Endothelial cell of hepatic sinusoid (primary cell): Measurements from ENCODE around the gene RRM1.
"Not testable (repeated sequence)": the region's sequence is repeated elsewhere in the genome, so short reads cannot be mapped to it uniquely, and the experiment has no call there.

Experiments
- in situ Hi-C: cut with HindIII; loops from 2 replicates; pipeline ENCODE4 v1.10.0; 2017; ENCODE audit warnings: low sequenced_read_pairs

The RRM1 gene

DNA sequence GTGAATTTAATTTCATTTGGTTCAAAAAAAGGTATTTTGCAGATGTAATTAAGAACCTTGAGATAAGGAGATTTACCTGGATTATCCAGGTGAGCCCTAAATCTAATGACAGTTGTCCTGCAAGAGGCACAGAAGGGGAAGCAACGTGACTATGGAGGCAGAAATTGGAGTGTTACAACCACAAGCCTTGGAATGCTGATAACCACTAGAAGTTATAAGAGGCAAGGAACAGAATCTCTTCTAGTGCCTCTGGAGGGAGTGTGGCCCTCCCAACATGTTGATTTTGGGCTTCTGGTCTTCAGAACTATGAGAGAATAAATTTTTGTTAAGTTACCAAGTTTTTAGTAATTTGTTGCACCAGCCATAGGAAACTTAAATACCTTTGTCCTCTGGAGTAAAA, 32.8 kb downstream of the RRM1 start:
- in situ Hi-C loops, result no loop called here

DNA sequence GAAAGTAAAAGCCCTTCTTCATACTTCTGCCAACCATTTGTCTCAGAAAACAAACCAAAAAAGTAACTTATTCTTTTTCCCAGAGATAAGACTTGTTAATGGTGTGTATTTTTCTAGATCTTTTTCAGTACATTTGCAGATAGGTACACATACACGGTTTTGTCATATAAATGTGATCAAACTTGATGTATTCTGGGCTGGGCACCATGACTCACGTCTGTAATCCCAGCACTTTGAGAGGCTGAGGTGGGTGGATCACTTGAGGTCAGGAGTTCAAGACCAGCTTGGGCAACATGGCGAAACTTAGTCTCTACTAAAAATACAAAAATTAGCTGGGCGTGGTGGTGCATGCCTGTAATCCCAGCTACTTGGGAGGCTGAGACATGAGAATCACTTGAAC, 35.6 kb downstream of the RRM1 start:
- in situ Hi-C loops, result loop anchor here (5.0 kb wide), 1 partner anchor 43 kb away; no protein-coding TSS in a partner anchor

DNA sequence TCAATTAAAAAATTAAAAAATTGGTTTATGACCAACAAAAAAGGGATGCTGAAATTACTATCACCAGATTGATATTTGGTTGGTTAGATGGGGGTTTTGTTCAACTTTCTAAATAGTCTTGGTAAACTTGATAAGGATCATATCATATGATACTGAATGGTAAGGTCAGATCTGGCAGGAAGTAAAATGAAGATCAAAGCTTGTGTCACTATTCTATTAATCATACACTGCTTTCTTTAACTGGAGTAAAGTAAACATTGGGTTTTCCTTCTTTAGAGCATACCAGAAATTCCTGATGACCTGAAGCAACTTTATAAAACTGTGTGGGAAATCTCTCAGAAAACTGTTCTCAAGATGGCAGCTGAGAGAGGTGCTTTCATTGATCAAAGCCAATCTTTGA, 40.2 kb downstream of the RRM1 start:
- in situ Hi-C loops, result loop anchor here (5.0 kb wide), 1 partner anchor 48 kb away; no protein-coding TSS in a partner anchor

DNA sequence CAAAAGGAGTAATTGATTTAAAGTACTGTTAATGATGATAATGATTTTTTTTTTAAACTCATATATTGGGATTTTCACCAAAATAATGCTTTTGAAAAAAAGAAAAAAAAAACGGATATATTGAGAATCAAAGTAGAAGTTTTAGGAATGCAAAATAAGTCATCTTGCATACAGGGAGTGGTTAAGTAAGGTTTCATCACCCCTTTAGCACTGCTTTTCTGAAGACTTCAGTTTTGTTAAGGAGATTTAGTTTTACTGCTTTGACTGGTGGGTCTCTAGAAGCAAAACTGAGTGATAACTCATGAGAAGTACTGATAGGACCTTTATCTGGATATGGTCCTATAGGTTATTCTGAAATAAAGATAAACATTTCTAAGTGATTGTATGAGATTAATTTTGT, 43.9 kb downstream of the RRM1 start:
- in situ Hi-C loops, result no loop called here

DNA sequence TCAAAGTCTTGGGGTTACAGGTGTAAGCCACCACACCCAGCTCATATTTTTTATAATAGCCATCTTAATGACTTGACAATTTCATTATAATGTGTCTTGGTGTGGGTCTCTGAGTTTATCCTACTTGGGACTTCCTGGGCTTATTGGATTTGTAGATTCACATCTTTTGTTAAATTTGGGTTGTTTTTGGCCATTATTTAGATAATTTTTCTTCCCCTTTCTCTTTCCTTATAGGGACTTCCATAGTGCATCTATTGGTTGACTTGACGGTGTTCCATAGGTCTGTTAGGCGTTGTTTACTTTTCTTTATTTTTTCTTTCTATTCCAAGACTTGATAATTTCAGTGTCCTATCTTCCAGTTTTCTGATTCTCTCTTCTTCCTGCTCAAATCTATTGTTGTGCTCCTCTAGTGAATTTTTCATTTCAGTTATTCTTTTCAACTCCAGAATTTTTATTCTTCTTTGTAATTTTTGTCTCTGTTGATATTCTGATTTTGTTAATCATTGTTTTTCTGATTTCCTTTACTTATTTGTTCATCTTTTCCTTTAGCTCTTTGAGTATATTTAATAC, 45.6 kb downstream of the RRM1 start:
- in situ Hi-C loops, result no loop called here

DNA sequence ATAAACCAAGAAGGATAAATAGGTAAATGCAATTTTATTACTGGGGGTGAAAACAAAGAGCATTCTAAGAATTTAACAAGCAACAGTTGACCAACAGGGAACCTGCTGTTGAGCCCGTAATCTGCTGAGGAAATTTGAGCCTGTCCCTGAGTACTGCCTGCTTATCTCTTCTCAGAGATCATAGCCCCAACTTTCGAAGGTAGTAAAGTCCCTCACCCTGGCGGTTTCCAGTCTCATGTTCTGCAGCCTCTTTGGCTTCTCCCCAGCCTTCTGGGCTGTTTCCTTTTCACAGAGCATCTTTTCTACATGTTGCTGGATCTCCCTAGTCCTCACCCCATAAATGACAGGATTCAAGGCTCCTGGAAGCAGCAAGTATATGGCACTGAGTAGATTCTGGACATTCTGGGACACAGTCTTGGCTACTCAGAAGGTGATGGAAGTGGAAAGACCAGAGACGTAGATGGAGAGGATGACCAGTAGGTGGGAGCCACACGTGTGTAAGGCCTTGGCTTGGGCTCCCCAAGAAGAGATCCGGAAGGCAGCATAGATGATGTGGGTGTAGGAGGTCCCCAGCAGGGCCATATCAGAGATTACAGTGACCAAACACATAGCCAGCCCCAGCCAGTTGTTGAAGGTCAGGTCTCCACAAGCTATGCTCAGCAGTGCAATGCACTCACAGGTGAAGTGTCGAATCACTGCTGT, 51.6 kb downstream of the RRM1 start:
- in situ Hi-C loops, result no loop called here

DNA sequence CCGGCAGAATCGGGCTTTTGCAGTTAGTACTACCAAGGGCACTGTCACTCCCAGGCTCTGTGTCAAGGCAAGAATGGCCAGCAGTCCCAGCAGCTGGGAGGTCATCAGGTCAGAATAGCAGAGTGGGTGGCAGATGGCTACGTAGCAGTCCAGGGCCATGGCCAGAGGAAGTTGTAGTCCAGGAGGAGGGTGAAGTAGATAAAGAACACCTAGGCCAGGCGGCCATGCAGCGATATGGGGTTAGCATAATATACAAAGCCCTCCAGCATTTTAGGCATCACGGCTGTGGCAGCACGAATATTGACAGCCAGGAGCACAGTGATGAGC, 52.1 kb downstream of the RRM1 start:
- in situ Hi-C loops, result no loop called here

DNA sequence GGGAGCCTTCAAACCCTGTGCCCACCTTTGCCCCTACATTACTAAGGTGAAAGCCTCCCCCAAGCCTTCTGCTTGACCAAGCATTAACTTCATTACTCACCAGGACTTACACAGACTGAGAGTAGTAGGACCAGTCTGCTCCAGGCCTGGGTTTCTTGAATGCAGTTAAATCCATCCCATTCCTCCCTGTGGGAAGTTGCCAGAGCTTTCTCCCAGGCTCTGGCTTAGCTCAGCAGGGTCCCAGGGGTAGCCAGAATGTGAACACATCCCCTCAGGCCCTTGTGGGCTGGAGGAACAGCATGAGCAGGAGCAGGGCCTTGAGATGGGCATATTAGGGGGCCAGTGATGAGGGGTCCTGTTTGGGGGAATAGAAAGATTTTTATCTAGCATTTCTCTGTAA, 59.9 kb downstream of the RRM1 start:
- in situ Hi-C loops, result no loop called here

DNA sequence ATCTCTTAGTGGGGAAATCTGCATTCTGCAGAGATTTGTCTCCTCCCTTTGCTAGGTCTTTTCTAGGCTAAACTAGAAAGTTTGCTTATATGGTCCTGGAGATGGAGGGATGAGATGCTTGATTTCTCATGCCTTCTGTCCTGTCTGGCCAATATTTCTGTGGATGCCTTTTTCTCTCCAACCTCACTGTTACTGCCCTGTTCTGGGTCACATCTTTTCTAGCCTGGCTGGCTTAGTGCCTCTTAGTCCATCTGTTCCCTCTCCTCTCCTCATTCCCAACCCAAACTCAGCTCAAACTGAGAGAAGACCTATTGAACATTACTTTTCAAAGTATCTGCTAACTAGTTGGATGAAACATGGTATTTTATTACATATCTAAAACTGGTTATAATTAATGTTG, 62.0 kb downstream of the RRM1 start:
- in situ Hi-C loops, result no loop called here

DNA sequence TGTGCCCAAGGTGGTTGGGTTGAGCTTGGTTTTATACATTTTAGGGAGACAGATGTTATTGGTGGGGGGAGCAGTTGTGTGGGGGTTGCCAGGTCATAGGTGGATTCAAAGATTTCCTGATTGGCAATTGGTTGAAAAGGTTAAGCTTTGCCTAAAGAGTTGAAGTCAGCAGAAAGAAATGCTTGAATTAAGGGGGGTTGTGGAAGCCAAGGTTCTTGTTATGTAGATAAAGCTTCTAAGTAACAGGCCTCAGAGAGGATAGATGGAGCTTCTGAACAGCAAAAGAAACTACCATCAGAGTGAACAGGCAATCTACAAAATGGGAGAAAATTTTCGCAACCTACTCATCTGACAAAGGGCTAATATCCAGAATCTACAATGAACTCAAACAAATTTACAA, 64.2 kb downstream of the RRM1 start:
- in situ Hi-C loops, result not testable (repeated sequence)

DNA sequence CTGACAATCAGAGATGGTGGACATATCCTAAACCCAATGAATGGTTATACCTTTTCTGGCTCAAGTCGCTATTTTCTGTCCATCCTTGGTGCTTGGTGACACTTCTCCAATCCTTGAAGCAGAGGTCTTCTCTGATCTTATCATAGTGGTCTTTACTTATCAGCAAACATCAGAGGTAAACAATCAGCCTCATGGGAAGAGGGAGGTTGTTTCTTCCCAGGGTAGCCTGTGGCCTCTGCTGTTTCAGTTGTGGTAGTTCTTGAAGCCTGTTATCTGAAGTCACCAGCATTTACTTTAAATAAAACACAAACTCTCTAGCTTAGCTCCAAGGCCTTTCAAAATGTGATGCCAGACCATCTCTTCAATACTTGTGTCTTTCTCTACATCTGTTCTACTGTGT, 66.7 kb downstream of the RRM1 start:
- in situ Hi-C loops, result no loop called here

DNA sequence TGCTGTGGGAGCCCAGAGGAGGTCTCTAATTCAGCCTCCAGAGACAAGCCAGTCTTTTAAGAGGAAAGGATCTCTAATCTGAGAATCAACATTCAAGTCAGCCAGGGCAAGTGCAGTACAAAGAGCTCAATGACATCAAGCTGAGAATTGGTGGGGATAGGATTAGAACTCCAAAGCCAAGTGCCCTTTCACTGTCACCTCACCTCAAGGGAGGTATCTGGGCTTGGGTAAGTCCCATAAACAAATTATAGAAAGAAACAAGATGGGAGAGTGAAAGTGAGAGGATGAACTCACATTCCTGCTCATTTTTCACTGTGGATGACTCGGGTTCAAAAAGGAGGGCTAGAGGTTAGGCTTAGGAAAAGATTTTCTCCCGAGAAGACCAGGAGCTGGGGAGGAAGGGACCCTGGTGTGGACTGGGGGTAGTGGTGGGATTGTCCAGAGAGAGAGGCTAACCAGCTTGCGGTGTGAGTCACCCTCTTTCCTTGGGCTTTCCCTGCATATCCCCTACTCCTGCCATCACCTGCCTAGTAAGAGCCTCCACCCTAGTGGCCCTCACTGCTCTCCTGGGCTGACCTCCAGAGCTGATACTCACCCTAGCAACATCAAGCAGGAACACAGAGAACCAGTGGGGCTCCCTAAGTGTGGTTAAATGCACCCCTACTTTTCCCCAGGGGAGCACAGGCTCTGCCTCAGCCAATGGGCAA, 70.4 kb downstream of the RRM1 start:
- in situ Hi-C loops, result no loop called here

DNA sequence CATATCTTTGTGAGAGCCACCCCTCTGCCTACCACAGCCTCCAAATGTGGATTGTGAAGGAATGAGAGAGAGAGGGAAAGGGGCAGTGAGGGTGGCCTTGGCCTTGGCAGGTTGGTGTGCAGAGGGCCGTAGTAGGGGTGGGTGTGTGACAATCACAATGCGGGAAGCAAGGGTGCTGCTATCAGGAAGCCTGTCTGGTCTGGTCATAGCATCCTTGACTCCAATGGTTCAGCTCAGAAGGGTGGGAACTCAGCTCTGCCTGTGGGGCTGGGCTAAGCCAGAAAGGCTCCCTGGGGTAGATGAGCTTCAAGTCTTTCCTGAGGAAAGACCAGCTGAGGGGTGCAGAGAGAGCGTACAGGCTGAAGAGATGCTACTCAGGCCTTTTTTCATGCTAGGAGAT, 72.7 kb downstream of the RRM1 start:
- in situ Hi-C loops, result no loop called here

DNA sequence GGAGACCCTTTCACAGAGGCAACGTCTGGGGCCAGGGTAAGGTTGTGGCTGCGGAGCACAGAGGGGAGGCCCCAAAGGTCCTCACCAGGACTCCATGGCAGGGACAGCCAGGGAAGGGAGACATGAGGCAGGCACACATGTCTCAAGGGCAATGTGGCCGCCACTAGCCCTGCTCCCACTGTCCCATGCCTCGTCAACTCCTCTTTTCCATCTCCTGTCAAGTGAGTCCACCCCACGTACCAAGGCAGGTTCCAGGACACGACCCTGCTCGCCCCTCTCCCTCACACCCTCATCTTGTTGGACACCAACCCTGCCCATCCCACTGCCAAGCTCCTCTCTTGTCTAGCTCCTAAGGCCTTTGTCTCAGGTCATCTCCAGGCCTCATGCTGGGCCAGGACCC, 73.2 kb downstream of the RRM1 start:
- in situ Hi-C loops, result no loop called here

DNA sequence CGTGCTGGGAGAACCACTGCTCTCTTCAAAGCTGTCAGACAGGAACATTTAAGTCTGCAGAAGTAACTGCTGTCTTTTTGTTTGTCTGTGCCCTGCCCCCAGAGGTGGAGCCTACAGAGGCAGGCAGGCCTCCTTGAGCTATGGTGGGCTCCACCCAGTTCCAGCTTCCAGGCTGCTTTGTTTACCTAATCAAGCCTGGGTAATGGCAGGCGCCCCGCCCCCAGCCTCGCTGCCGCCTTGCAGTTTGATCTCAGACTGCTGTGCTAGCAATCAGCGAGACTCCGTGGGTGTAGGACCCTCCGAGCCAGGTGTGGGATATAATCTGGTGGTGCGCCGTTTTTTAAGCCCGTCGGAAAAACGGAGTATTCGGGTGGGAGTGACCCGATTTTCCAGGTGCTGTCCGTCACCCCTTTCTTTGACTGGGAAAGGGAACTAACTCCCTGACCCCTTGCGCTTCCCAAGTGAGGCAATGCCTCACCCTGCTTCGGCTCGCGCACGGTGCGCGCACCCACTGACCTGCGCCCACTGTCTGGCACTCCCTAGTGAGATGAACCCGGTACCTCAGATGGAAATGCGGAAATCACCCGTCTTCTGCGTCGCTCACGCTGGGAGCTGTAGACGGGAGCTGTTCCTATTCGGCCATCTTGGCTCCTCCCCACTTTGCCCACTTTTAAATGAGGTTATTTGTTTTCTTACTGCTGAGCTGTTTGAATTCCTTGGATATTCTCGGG, 81.2 kb downstream of the RRM1 start:
- in situ Hi-C loops, result not testable (repeated sequence)

DNA sequence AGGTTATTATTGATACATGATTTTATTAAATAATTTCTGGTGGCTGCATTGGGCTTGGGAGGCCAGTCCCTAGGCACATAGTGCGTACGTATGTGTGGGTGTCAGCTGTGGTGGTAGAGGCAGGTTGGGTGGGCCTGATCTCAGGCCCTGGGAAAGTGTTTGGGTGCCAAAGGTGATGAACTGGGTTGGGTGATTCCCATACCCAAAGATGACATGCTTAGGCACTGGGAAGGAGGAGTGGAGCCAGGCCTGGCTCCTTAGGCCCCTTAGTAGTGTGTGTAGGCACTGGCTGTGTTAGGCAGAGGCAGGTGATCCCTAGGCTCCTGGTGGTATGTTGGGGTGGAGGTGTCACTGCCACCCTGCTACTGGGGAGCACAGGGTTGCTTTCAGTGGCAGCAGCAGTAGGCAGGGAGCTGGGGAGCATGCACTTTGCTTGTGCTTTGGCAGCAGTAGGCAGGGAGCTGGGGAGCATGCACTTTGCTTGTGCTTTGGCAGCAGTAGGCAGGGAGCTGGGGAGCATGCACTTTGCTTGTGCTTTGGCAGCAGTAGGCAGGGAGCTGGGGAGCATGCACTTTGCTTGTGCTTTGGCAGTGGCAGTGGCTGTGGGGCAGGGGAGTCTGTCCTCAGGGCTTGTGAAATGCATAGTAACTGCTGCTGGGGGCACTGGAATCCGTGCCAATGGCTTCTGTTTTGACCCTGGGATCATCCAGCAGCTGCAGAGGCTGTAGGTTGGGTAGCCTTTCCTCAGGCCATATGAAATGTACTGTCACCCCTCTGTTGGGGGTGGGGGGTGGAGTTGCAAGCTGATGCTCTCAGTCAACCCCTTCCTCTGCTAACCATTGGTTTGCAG, 84.4 kb downstream of the RRM1 start:
- in situ Hi-C loops, result no loop called here

DNA sequence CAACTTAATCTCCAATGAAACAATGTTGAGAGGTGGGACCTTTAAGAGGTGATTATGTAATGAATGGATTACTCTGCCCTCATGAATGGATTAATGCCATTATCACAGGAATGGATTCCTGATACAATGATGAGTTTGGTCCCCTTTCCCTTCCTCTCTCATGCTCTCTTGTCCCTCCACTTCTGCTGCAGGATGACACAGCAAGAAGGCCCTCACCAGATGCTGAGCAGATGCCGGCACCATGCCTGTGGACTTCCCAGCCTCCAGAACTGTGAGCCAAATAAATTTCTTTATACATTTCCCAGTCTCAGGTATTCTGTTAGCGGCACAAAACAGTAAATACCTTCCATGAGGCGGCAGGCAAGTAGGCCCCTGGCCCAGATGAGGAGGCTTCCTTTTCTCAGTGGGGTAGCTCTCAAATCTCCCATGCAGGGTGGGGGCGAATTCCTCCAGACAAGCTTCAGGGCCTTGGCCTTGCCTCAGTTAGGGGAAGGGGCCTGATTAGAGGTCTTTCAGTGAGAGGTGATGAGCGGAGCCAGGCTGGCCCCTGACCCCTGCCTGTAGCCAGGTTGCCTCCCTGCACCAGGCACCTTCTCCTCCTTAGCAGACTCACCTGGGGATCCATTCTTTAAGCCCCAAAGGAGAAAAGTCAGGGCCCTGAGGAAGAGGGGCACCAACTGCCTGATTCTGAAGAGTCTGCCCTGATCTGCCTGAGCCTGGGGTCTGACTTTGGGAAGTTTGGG, 86.0 kb downstream of the RRM1 start:
- in situ Hi-C loops, result no loop called here

DNA sequence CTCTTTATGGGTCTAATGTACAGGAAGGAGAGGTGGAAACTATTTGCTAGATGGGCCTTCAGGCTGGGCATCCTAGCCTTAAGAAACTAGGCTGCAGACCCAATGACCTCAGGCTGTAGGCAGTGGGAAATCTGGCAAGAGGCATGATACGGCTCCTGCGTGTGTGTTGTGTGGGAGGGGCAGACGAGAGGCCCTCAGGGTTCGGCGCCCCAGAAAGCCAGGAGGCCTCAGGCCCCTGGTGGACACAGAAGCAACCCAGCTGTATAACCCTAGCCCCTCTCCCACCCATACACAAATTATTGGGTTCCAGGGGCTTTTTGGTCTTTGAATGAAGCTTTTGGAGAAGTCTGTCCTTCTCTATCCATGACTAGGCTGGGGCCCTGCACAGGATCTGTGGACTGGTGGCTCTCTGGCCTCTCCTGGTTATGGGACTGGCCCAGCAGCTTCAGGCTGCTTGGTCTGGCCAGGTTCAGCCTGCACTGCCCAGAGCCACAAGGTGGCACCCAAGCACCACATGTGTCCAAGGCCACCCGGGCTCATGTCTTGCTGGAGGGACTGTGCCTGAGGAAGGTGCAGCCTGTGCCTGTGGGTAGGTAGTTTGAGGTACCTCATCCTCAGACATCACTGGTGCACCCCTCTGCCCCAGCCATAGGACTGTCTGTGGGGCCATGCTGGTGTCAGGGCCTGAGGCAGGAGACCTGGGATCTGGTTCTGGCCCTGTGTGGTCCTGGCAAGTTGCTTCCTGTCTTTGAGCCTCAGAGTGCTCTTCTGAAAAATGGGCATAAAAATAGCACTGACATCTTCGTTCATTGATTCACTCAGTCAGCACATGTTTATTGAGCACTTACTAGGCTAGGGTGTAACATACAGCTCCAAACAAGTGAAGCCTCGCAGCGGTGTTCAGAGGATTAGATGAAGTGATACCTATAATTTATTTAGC, 87.5 kb downstream of the RRM1 start:
- in situ Hi-C loops, result no loop called here

DNA sequence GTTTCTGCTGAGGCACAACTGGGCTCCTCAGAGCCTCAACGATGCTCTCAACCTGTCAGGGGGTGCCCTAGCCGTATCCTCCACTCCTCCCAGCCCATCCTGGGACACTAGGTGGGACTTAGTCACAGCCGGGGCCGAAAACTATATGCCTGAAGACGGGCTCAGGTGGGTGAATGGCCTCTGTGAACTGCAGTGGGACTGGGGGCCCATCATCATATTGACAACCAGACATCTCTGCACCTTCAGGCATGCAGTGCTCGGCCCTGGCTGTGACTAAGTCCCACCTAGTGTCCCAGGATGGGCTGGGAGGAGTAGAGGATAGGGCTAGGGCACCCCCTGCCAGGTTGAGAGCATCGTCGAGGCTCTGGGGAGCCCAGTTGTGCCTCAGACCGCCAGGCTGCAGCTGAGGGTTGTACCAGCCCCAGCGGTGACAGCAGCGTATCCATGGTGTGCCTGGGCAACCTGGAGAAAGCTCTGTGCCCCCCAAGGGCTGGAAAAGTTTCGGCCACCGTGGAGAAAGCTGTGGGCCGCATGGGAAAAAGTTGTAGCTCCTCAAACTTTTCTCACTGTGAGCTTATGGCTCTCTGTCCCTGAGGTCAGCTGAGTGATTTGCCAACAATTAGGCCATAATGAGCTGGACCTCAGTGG, 88.9 kb downstream of the RRM1 start:
- in situ Hi-C loops, result no loop called here
